OCI-LY3 (cell line): ENCODE data around the gene ARG2.

Source experiments
- CTCF ChIP-seq: fragments of 200-600, 300-600 bp; sonication (generic); IDR thresholded peaks from 2 replicates; pipeline ENCODE4 v1.5.1; 2014; ENCODE audit warnings: antibody characterized with exemption, low read length, low read depth
- EZH2phosphoT487 ChIP-seq: fragments of 200-600 bp; shearing (Covaris generic); IDR thresholded peaks from 2 replicates; pipeline ENCODE4 v1.6.1; 2018; ENCODE audit warnings: antibody characterized with exemption, mixed run types, low read depth

- TF ChIP-seq CTCF: no peak
- TF ChIP-seq EZH2phosphoT487: no peak
Measured at GRCh38 chr14:67586369-67586768, 33.4 kb upstream of the ARG2 start.
